ENCODE results near the gene SRP72. TPM values are rescaled to one million over a fixed set of nuclear protein-coding genes. Genes with fewer than 3 reads are reported as not detected.

Gene SRP72
- total RNA-seq, 6 experiments from 2014 or later = 41.3 to 54.8 (median 46.6) TPM

DNA sequence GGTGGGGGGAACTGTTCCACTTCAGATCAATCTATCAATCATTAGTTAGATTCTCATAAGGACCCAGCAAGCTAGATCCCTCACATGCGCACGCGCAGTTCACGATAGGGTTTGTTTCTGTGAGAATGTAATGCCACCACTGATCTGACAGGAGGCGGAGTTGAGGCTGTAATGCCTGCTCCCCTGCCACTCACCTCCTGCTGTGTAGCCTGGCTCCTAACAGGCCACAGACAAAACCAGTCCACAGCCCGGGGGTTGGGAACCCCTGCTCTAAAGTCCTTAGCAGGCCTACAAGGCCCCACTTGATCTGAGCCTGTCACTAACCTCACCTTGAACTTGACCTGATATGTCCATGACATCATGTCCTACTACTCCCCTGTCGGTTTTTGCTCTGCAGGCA lies 68.5 kb downstream of the SRP72 start:
- no peaks in the 10 kb centered on the region for H3K36me3 ChIP-seq
- DNase-seq (no peak), ATAC-seq (no peak)
- H3K4me1 ChIP-seq = peaks cover 0 to 3% (median 0%) of the 10 kb centered on the region in 4 donors
- intact Hi-C loops (cut with DNase I) = no loop called here
- H3K27ac ChIP-seq = no peak overlapping the region
- no peaks in the 10 kb centered on the region for H3K9me3 ChIP-seq
- TF ChIP-seq, protein P1, sequence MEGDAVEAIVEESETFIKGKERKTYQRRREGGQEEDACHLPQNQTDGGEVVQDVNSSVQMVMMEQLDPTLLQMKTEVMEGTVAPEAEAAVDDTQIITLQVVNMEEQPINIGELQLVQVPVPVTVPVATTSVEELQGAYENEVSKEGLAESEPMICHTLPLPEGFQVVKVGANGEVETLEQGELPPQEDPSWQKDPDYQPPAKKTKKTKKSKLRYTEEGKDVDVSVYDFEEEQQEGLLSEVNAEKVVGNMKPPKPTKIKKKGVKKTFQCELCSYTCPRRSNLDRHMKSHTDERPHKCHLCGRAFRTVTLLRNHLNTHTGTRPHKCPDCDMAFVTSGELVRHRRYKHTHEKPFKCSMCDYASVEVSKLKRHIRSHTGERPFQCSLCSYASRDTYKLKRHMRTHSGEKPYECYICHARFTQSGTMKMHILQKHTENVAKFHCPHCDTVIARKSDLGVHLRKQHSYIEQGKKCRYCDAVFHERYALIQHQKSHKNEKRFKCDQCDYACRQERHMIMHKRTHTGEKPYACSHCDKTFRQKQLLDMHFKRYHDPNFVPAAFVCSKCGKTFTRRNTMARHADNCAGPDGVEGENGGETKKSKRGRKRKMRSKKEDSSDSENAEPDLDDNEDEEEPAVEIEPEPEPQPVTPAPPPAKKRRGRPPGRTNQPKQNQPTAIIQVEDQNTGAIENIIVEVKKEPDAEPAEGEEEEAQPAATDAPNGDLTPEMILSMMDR (IDR thresholded peaks at IDR 0.05) = no peak
- no peak for TF ChIP-seq POLR2A (IDR thresholded peaks at IDR 0.05)
- WGBS (ENCODE audit: insufficient coverage, low coverage, low lambda C conversion rate, missing lambda C conversion rate) = 90% methylated on average over 2 of the region's 7 CpGs
- no peak overlapping the region for H3K4me3 ChIP-seq
- H3K27me3 ChIP-seq = peaks cover 0 to 12% of the 10 kb centered on the region in 2 donors

DNA sequence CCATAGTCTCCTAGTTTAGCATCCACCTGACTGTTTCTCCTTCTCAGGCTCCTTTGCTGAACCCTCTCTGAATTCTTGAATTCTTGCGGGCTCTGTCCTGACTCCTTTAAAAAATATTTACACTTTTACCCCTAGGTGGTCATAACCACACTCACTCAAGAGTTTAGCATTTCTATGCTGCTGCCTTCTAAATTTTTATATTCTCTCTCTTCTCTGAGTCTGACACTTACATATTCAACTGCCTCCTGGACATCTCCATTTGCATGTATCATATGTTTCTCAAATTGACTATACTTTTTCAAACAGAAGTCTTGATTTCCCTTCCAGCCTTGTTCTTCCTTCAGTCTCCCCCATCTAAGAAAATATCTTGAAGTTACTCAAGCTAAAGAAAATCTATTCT lies 69.7 kb downstream of the SRP72 start:
- H3K36me3 ChIP-seq = no peaks in the 10 kb centered on the region
- TF ChIP-seq, protein P1 (IDR thresholded peaks at IDR 0.05) = no peak
- TF ChIP-seq POLR2A (IDR thresholded peaks at IDR 0.05) = no peak
- WGBS (ENCODE audit: insufficient coverage, low coverage, low lambda C conversion rate, missing lambda C conversion rate) = 57% methylated on average over 1 of the region's 1 CpG
- DNase-seq = no peak
- H3K27ac ChIP-seq = no peak overlapping the region
- no peak for ATAC-seq
- no peaks in the 10 kb centered on the region for H3K9me3 ChIP-seq
- intact Hi-C loops (cut with DNase I) = no loop called here
- no peaks in the 10 kb centered on the region for H3K4me1 ChIP-seq
- no peak overlapping the region for H3K4me3 ChIP-seq
- H3K27me3 ChIP-seq = peaks cover 0 to 6% of the 10 kb centered on the region in 2 donors

DNA sequence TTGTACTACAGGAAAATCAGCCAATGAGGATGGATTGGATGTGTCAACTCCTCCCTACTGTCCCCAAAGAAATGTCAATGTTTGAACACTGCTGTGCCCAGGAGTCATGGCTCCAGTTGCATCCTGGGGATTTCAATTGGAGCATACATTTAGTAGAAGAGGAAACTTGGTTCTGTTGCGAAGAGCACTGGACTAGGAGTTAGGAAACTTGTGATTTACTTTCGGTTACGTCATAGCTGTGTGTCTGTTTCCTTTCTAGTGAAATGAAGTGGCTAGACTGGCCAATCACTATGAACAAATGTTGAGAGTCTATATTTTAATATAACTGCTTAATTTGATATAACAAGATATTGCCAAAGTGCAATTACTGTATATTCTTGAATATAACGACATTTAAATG lies 73.4 kb downstream of the SRP72 start:
- Histone ChIP-seq H3K27me3 (no peaks in the 10 kb centered on the region), H3K4me3 (no peak overlapping the region), H3K36me3 (no peaks in the 10 kb centered on the region), H3K27ac (no peak overlapping the region), H3K9me3 (no peaks in the 10 kb centered on the region), H3K4me1 (peaks cover 0 to 4% (median 0%) of the 10 kb centered on the region in 4 donors)
- 78% methylated on average over 4 of the region's 4 CpGs for WGBS (ENCODE audit: insufficient coverage, low coverage, low lambda C conversion rate, missing lambda C conversion rate)
- intact Hi-C loops (cut with DNase I) = loop anchor here in 1 of 2 donors (10.0 kb wide), 1 partner anchor 116 kb away; no protein-coding TSS in a partner anchor
- DNase-seq (no peak), ATAC-seq (no peak)
- TF ChIP-seq POLR2A (IDR thresholded peaks at IDR 0.05) = no peak
- TF ChIP-seq, protein P1 (IDR thresholded peaks at IDR 0.05) = no peak

DNA sequence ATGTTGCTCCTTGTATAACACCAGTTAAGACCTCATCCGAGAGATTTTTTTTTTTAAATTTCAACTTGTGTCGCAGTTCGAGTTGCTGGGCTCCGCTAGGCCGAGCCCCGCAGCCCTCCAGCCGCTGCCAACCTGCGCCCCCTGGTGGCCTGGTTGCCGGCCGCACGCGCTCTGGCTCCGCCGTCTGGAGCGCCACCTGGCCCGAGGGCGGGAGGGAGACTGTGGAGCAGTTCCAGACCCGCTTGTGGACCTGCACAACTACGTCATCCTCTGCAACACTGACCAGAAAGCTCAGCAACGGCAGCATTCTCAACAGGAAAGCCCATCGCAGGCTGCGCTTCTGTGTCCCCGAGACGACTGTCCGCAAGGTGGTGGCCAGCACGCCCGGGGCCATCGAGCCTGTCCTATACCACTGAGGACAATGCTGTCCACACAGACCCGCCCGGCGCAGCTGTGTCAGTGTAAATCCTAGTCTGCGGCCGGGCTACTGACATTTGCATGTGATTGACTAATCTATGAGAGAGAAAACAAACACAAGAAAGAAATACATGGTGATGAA lies 77.2 kb downstream of the SRP72 start:
- TF ChIP-seq POLR2A (IDR thresholded peaks at IDR 0.05) = no peak
- TF ChIP-seq, protein P1 (IDR thresholded peaks at IDR 0.05) = peak; percentile 94 to 100 (median 100)
- Histone ChIP-seq H3K9me3 (no peaks in the 10 kb centered on the region), H3K36me3 (no peaks in the 10 kb centered on the region), H3K4me3 (peak overlapping the region; percentile 10 to 42 (median 38)), H3K27ac (no peak overlapping the region), H3K27me3 (no peaks in the 10 kb centered on the region), H3K4me1 (peaks cover 0 to 4% (median 0%) of the 10 kb centered on the region in 4 donors)
- intact Hi-C loops (cut with DNase I) = loop anchor here in 1 of 2 donors (10.0 kb wide), 1 partner anchor 120 kb away; no protein-coding TSS in a partner anchor
- peak; percentile 100 for ATAC-seq
- DNase-seq = peak; percentile 89 to 90 (median 90)
- 5% methylated on average over 30 of the region's 33 CpGs for WGBS (ENCODE audit: insufficient coverage, low coverage, low lambda C conversion rate, missing lambda C conversion rate)

All from right lobe of liver (tissue), 6 donors.